Transverse colon (tissue), 4 donors: ENCODE data around the gene AGBL4. TPM values are rescaled to one million over a fixed set of nuclear protein-coding genes. Genes with fewer than 3 reads are reported as not detected.

Experiments
- DNase-seq: peaks from one replicate; pipeline ENCODE4 v3.0.0-alpha.2; 2019
- H3K27ac ChIP-seq, 4 donors: fragments of 200-600 bp; sonication (generic); 2 replicates each; pipeline ENCODE4 v1.5.1; 2016 to 2018; ENCODE audit warnings: inconsistent platforms in 4 of 4
- H3K27me3 ChIP-seq: fragments of 200-600 bp; sonication (generic); 2 replicates; pipeline ENCODE4 v1.5.1; 2017; ENCODE audit warnings: inconsistent platforms
- H3K36me3 ChIP-seq, 4 donors: fragments of 200-600 bp; sonication (generic); 2 replicates each; pipeline ENCODE4 v1.5.1; 2017 to 2019; ENCODE audit warnings: inconsistent platforms in 4 of 4
- H3K4me1 ChIP-seq, 4 donors: fragments of 200-600 bp; sonication (generic); 2 replicates each; pipeline ENCODE4 v1.5.1; 2017 to 2020; ENCODE audit warnings: inconsistent platforms in 4 of 4
- H3K4me3 ChIP-seq, 4 donors: fragments of 200-600 bp; sonication (generic); 1 replicate in 1 of 4; 2 replicates in 3 of 4; pipeline versions ENCODE4 v1.5.1 to v1.6.1; 2017 to 2019; ENCODE audit warnings: inconsistent platforms in 4 of 4
- H3K9me3 ChIP-seq, 2 donors: fragments of 200-600 bp; sonication (generic); 2 replicates each; pipeline ENCODE4 v1.5.1; 2017 to 2019; ENCODE audit warnings: inconsistent platforms in 2 of 2
- CTCF ChIP-seq, 5 experiments: fragments of 200-600 bp in 3 of 5; fragments of 450-650 bp in 2 of 5; sonication (generic) in 3 of 5; IDR thresholded peaks; 1 replicate in 2 of 5; 2 replicates in 3 of 5; pipeline ENCODE4 v1.5.1; 2016 to 2017; ENCODE audit warnings: antibody characterized with exemption in 5 of 5, inconsistent platforms in 3 of 5, mild to moderate bottlenecking in 2 of 5, moderate library complexity in 1 of 5
- EP300 ChIP-seq: sonication (generic); formaldehyde crosslinking; IDR thresholded peaks from one replicate; pipeline ENCODE4 v1.6.1; 2017; ENCODE audit warnings: antibody characterized with exemption, low read depth
- POLR2A ChIP-seq: fragments of 450-650 bp; IDR thresholded peaks from one replicate; pipeline ENCODE4 v1.6.1; 2016; ENCODE audit warnings: antibody characterized with exemption, mild to moderate bottlenecking, moderate library complexity
- POLR2AphosphoS5 ChIP-seq, 3 donors: sonication (generic); formaldehyde crosslinking; IDR thresholded peaks; one replicate each; pipeline ENCODE4 v1.6.1; 2016; ENCODE audit warnings: antibody characterized with exemption in 3 of 3
- WGBS, 2 donors: methylation state at CpG; one replicate each; pipeline ENCODE4 v1.1.5; 2018; ENCODE audit warnings: low coverage in 1 of 2; 5-methylcytosine and 5-hydroxymethylcytosine counted together
- in situ Hi-C, 4 donors: fragments of 200-750 bp; cut with MboI; loops; one replicate each; pipeline versions ENCODE4 v1.15.0 to v1.15.1; 2017; ENCODE audit warnings: low sequenced_read_pairs in 3 of 4, low pct_ligation_motif_present in 1 of 4, low pct_unique_long_range_greater_than_20kb in 1 of 4
- intact Hi-C: fragments of 100-400 bp; cut with DNase I; formaldehyde crosslinking; loops from one replicate; pipeline ENCODE4 v1.15.1; 2023; ENCODE audit warnings: low total_unique reads
- total RNA-seq, 4 donors: library from RNA; depleted of rRNA; stranded (reverse); fragments of >200 nt; gene quantifications; one replicate each; pipeline ENCODE4 v1.1.0, GENCODE V29; 2016

The AGBL4 gene
- total RNA-seq, 4 donors from 2014 or later = 0.82 TPM; not detected in 3

GRCh38 chr1:48616710-48617109 is 1407.0 kb downstream of the AGBL4 start:
- H3K9me3 ChIP-seq = no peaks in the 10 kb centered on the region
- no peaks in the 10 kb centered on the region for H3K27me3 ChIP-seq
- no peak overlapping the region for H3K27ac ChIP-seq
- H3K4me1 ChIP-seq = no peaks in the 10 kb centered on the region
- H3K36me3 ChIP-seq = no peaks in the 10 kb centered on the region
- intact Hi-C loops (no loop called here), in situ Hi-C loops (no loop called here)
- TF ChIP-seq POLR2A (no peak), CTCF (IDR thresholded peaks at IDR 0.05) (no peak), POLR2AphosphoS5 (IDR thresholded peaks at IDR 0.05) (no peak), EP300 (no peak)
- DNase-seq = no peak
- no peak overlapping the region for H3K4me3 ChIP-seq
- WGBS, 2 donors = 49% methylated on average over 2 of the region's 2 CpGs; no CpG with 5 or more reads in 1 of the 2 donors

GRCh38 chr1:48611841-48612240 is 1411.9 kb downstream of the AGBL4 start:
- no peak for DNase-seq
- H3K9me3 ChIP-seq = no peaks in the 10 kb centered on the region
- in situ Hi-C loops (no loop called here), intact Hi-C loops (no loop called here)
- H3K4me3 ChIP-seq = no peak overlapping the region
- 76 to 77% methylated on average over 2 of the region's 2 CpGs for WGBS, 2 donors
- no peak overlapping the region for H3K27ac ChIP-seq
- no peaks in the 10 kb centered on the region for H3K36me3 ChIP-seq
- TF ChIP-seq POLR2AphosphoS5 (IDR thresholded peaks at IDR 0.05) = no peak
- no peak for TF ChIP-seq POLR2A
- no peak for TF ChIP-seq CTCF (IDR thresholded peaks at IDR 0.05)
- no peak for TF ChIP-seq EP300
- no peaks in the 10 kb centered on the region for H3K27me3 ChIP-seq
- no peaks in the 10 kb centered on the region for H3K4me1 ChIP-seq

GRCh38 chr1:48610628-48611542 is 1412.9 kb downstream of the AGBL4 start:
- TF ChIP-seq EP300 = no peak
- no peak for TF ChIP-seq CTCF (IDR thresholded peaks at IDR 0.05)
- TF ChIP-seq POLR2AphosphoS5 (IDR thresholded peaks at IDR 0.05) = no peak
- no peak for TF ChIP-seq POLR2A
- H3K27me3 ChIP-seq = no peaks in the 10 kb centered on the region
- WGBS, 2 donors = 59 to 88% methylated on average over 1 to 3 of the region's 3 CpGs
- no peaks in the 10 kb centered on the region for H3K4me1 ChIP-seq
- DNase-seq = no peak
- peak overlapping the region in 1 of 4 donors; percentile 21 for H3K27ac ChIP-seq
- H3K9me3 ChIP-seq = no peaks in the 10 kb centered on the region
- in situ Hi-C loops (no loop called here), intact Hi-C loops (no loop called here)
- no peaks in the 10 kb centered on the region for H3K36me3 ChIP-seq
- H3K4me3 ChIP-seq = no peak overlapping the region

GRCh38 chr1:48608882-48609281 is 1414.9 kb downstream of the AGBL4 start:
- no peaks in the 10 kb centered on the region for H3K9me3 ChIP-seq
- no peak for TF ChIP-seq POLR2AphosphoS5 (IDR thresholded peaks at IDR 0.05)
- no peak for TF ChIP-seq EP300
- H3K4me3 ChIP-seq = no peak overlapping the region
- WGBS, 2 donors = 66 to 74% methylated on average over 4 of the region's 4 CpGs
- intact Hi-C loops = no loop called here
- in situ Hi-C loops = no loop called here
- no peaks in the 10 kb centered on the region for H3K27me3 ChIP-seq
- H3K4me1 ChIP-seq = no peaks in the 10 kb centered on the region
- H3K27ac ChIP-seq = no peak overlapping the region
- DNase-seq = no peak
- H3K36me3 ChIP-seq = no peaks in the 10 kb centered on the region
